ENCODE measurements around the gene IYD.
"Not testable (repeated sequence)": the region's sequence is repeated elsewhere in the genome, so short reads cannot be mapped to it uniquely, and the experiment has no call there.

Gene IYD

DNA sequence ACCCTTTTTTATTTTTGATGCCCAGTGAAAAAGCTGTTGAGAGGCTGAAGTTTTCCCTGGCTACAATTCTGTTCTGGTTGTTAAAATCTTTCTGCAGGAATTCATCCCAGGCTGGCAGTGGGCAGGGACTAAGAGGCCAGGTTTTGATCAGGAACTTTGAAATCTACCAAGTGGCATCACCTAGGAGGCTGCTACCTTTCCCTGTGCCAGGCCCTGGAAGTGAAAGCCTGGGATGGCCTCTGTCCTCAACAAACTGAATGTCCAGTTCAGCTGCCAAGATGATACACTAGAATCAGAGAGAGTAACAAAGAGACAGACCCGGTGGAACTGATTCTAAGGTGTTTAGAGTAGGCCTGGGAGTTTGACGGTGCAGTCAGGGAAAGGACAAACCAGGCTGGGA lies 596 bp downstream of the IYD start:
- H3K27me3 Mint-ChIP-seq, result peaks cover 10% of the 10 kb centered on the region
- ATAC-seq (no peak), DNase-seq (no peak)
- no peak overlapping the region for H3K4me3 Mint-ChIP-seq
- no peaks in the 10 kb centered on the region for H3K36me3 Mint-ChIP-seq (ENCODE audit: low read depth)
- H3K9me3 Mint-ChIP-seq, result no peaks in the 10 kb centered on the region
- H3K4me1 Mint-ChIP-seq, result no peaks in the 10 kb centered on the region
- H3K27ac Mint-ChIP-seq, result no peak overlapping the region

DNA sequence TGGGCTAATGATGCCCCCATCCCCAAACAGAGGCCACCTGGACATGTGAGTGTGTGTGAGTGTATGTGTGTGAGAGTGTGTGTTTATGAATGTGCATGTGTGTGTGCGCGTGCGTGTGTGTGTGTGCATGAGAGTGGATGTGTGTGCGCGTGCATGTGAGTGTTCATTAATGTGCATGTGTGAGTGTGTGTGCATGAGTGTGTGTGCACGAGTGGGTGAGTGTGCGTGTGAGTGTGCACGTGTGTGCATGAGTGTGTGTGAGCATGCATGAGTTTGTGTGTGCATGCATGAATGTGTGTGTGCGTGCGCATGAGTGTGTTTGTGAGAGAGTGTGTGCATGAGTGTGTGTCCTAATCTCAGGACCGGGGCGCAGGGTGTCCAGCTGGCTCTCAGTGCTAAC lies 1.3 kb downstream of the IYD start:
- H3K27ac Mint-ChIP-seq, result no peak overlapping the region
- no peak overlapping the region for H3K4me3 Mint-ChIP-seq
- H3K27me3 Mint-ChIP-seq, result peaks cover 11% of the 10 kb centered on the region
- H3K4me1 Mint-ChIP-seq, result no peaks in the 10 kb centered on the region
- ATAC-seq (no peak), DNase-seq (no peak)
- H3K9me3 Mint-ChIP-seq, result no peaks in the 10 kb centered on the region
- no peaks in the 10 kb centered on the region for H3K36me3 Mint-ChIP-seq (ENCODE audit: low read depth)

DNA sequence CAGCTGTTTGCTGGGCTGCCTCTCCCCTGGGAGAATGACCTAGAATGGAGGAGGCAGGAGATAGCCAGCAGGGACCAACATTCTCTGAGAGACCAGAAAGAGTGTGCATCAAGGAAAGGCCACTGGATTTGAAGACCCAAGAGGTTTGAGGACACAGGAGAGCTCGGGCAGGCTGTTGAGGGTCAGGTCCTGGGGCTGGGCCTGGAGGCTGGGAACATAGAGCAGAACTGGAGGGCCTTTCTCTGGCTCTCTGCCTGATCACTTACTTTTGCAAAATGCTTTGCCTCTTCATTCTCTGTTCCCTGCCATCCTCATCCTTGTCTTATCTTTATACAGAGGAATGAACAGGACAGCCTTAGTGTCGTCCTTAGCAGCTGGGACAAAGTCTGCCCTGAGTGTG lies 2.5 kb downstream of the IYD start:
- H3K27me3 Mint-ChIP-seq, result peaks cover 18% of the 10 kb centered on the region
- no peaks in the 10 kb centered on the region for H3K9me3 Mint-ChIP-seq
- ATAC-seq (no peak), DNase-seq (no peak)
- H3K4me1 Mint-ChIP-seq, result no peaks in the 10 kb centered on the region
- H3K36me3 Mint-ChIP-seq (ENCODE audit: low read depth), result no peaks in the 10 kb centered on the region
- H3K27ac Mint-ChIP-seq, result no peak overlapping the region
- no peak overlapping the region for H3K4me3 Mint-ChIP-seq

DNA sequence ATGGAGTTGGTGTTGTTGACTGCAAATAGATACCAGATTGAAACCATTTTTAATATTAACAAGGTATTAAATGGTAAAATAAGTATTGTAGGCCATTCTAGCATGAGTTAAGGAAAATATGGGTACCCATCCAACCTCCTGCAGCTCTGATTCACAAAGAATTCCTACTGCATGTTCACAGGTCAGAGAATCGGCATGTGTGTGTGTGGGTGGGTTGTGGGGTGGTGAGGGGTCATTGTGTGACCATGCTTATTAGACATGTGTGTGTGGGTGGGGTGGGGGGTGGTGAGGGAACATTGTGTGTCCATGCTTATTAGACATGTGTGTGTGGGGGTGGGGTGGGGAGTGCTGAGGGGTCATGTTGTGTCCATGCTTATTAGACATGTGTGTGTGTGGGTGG lies 3.2 kb downstream of the IYD start:
- peaks cover 18% of the 10 kb centered on the region for H3K27me3 Mint-ChIP-seq
- no peak overlapping the region for H3K4me3 Mint-ChIP-seq
- no peaks in the 10 kb centered on the region for H3K9me3 Mint-ChIP-seq
- no peaks in the 10 kb centered on the region for H3K4me1 Mint-ChIP-seq
- H3K36me3 Mint-ChIP-seq (ENCODE audit: low read depth), result no peaks in the 10 kb centered on the region
- DNase-seq (no peak), ATAC-seq (no peak)
- H3K27ac Mint-ChIP-seq, result no peak overlapping the region

DNA sequence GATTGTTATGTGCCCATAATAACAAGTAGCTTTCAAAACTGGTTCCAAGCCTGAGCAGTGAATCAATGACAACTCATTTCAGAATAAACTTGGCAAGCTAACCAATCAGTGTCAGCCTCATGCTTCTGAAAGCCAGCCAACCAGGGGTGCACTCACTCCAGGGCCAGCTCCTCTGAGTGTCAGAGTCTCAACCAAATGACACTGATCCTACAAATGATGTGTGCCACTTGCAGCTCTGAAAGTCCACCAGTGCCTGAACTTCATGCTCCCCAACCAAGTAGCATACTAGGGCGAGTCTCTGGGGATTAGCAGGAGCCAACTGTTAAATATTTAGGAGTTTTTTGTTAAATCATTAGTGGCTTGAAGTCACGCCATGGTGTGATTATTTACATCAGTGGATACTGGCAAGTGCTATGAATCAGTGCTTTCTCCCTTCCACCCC lies 4.5 kb downstream of the IYD start:
- Mint-ChIP-seq H3K36me3 (ENCODE audit: low read depth) (no peaks in the 10 kb centered on the region), H3K9me3 (no peaks in the 10 kb centered on the region), H3K4me1 (no peaks in the 10 kb centered on the region), H3K4me3 (no peak overlapping the region), H3K27ac (no peak overlapping the region), H3K27me3 (peaks cover 19% of the 10 kb centered on the region)
- no peak for ATAC-seq
- DNase-seq, result no peak

DNA sequence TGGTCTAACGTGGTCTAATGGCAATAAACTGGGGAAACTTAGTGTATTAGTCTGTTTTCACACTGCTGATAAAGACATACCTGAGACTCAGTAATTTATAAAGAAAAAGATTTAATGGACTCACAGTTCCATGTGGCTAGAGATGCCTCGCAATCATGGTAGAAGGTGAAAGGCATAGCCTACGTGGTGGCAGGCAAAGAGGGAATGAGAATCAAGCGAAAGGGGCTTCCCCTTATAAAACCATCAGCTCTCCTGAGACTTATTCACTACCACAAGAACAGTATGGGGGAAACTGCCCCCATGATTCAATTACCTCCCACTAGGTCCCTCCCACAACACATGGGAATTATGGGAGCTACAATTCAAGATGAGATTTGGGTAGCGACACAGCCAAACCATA lies 5.5 kb downstream of the IYD start:
- not testable (repeated sequence) for H3K4me1 Mint-ChIP-seq

DNA sequence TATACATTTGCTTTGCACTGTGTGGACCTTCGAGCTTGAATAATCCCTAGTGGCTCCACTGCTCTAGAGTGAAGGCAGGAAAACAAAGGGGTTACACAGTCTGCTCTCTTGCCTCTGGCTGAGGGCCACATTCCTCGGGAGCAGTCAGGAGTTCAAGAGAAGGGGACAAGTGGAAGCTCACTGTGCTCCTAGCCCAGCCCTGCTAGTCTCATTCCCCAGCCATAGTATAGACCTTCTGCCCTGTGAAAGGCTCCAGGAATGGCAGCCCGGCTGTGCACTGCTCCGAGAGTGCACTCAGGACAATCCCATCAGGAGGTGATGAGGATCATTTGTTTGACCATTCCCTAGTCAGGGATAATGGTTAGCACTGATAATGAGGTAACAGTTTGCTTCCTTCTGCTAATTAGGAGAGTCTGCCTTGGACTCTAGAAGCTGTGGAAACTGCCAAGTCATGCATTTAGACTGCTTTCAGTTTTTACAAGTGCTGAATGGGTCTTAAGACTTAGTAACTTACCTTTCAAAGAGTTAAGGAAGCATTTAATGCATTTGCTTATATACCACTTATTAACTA lies 8.5 kb downstream of the IYD start:
- no peaks in the 10 kb centered on the region for H3K4me1 Mint-ChIP-seq
- no peak overlapping the region for H3K4me3 Mint-ChIP-seq
- H3K27me3 Mint-ChIP-seq, result peaks cover 29% of the 10 kb centered on the region
- ATAC-seq (no peak), DNase-seq (no peak)
- H3K9me3 Mint-ChIP-seq, result no peaks in the 10 kb centered on the region
- no peak overlapping the region for H3K27ac Mint-ChIP-seq
- no peaks in the 10 kb centered on the region for H3K36me3 Mint-ChIP-seq (ENCODE audit: low read depth)

More for the DNA sequence above, 5.5 kb downstream of the IYD start:
- ATAC-seq, result peak; percentile 38
- H3K27me3 Mint-ChIP-seq, result peaks cover 24% of the 10 kb centered on the region
- DNase-seq; H3K27ac Mint-ChIP-seq; H3K36me3 Mint-ChIP-seq (ENCODE audit: low read depth); H3K4me3 Mint-ChIP-seq; H3K9me3 Mint-ChIP-seq: not testable (repeated sequence)

DNA sequence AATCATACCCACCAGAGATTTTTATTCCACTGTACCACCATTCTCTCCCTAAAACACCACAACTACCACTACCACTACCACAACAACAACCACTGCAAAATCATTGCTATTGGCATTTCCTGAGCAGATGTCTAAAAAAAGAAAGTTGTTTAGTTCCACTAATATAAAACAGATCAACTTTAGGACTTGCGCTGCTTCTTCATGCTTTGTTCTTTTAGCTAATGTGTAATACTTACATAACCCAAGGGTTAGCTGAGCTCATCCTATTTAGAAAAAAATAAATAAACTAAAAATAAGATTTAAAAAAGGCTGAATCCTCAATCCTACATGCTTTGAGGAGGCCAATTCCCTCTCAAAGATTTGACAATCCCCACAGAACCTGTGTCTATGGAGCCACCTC lies 11.4 kb downstream of the IYD start:
- no peaks in the 10 kb centered on the region for H3K36me3 Mint-ChIP-seq (ENCODE audit: low read depth)
- no peak overlapping the region for H3K27ac Mint-ChIP-seq
- ATAC-seq (no peak), DNase-seq (no peak)
- H3K27me3 Mint-ChIP-seq, result peaks cover 26% of the 10 kb centered on the region
- no peaks in the 10 kb centered on the region for H3K4me1 Mint-ChIP-seq
- no peak overlapping the region for H3K4me3 Mint-ChIP-seq
- no peaks in the 10 kb centered on the region for H3K9me3 Mint-ChIP-seq

DNA sequence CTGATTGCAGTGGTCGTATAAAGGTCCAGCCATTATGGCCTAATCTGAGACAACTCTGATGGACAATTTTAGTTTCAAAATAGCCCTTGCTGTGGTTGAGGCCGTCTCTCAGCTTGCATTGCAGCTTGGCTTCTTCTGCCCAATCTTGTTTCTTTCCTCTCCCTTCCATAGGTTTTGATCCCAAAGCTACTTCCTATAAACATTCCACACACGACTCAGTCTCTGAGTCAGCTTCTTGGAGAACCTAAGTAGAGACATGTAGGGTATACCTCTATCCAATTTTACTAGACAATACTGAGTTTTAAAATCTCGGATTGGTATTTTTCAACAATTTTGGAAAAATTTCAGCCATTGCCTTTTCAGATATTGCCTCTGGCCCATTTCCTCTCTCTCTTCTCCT lies 13.4 kb downstream of the IYD start:
- H3K36me3 Mint-ChIP-seq (ENCODE audit: low read depth), result no peaks in the 10 kb centered on the region
- H3K27ac Mint-ChIP-seq, result no peak overlapping the region
- no peak for ATAC-seq
- peaks cover 24% of the 10 kb centered on the region for H3K27me3 Mint-ChIP-seq
- H3K4me3 Mint-ChIP-seq, result no peak overlapping the region
- DNase-seq, result no peak
- H3K4me1 Mint-ChIP-seq, result no peaks in the 10 kb centered on the region
- no peaks in the 10 kb centered on the region for H3K9me3 Mint-ChIP-seq

DNA sequence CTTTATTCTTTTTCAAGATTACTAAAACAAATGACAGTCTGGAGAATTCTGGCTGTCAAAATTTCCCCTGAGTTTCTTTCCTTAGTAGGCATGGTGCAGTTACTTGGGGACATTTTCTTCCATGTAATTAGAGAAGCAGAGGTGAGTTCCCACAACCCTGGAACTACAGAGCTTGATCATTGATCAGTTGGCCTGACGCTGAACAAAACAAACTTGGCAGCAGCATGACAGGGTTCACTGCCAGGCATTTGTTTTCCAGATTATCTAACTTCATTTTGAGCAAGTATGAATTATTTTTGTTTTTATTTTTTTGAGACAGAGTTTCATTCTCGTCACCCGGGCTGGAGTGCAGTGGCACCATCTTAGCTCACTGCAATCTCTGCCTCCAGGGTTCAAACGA lies 22.6 kb downstream of the IYD start:
- no peak for ATAC-seq

DNA sequence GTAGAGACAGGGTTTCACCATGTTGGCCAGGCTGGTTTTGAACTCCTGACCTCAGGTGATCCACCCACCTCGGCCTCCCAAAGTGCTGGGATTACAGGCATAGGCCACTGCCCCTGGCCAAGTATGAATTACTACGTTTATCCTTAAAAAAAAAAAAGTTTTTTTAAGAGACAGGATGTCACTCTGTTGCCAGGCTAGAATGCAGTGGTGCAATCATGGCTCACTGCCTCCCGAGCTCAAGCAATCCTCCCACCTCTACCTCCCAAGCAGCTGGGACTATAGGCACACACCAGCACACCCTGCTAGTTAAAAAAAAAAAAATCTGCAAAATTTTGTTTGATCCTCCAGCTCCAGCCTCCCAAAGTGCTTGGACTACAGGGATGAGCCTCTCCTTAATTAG lies 23.1 kb downstream of the IYD start:
- ATAC-seq (no peak), DNase-seq (no peak)
- H3K9me3 Mint-ChIP-seq, result no peaks in the 10 kb centered on the region
- peaks cover 22% of the 10 kb centered on the region for H3K27me3 Mint-ChIP-seq
- no peak overlapping the region for H3K4me3 Mint-ChIP-seq
- H3K4me1 Mint-ChIP-seq, result no peaks in the 10 kb centered on the region
- H3K27ac Mint-ChIP-seq, result no peak overlapping the region
- no peaks in the 10 kb centered on the region for H3K36me3 Mint-ChIP-seq (ENCODE audit: low read depth)

More for the DNA sequence above, 22.6 kb downstream of the IYD start:
- no peak overlapping the region for H3K27ac Mint-ChIP-seq
- H3K4me1 Mint-ChIP-seq, result no peaks in the 10 kb centered on the region
- DNase-seq, result no peak
- no peak overlapping the region for H3K4me3 Mint-ChIP-seq
- H3K9me3 Mint-ChIP-seq, result no peaks in the 10 kb centered on the region
- H3K27me3 Mint-ChIP-seq, result peaks cover 22% of the 10 kb centered on the region
- no peaks in the 10 kb centered on the region for H3K36me3 Mint-ChIP-seq (ENCODE audit: low read depth)

DNA sequence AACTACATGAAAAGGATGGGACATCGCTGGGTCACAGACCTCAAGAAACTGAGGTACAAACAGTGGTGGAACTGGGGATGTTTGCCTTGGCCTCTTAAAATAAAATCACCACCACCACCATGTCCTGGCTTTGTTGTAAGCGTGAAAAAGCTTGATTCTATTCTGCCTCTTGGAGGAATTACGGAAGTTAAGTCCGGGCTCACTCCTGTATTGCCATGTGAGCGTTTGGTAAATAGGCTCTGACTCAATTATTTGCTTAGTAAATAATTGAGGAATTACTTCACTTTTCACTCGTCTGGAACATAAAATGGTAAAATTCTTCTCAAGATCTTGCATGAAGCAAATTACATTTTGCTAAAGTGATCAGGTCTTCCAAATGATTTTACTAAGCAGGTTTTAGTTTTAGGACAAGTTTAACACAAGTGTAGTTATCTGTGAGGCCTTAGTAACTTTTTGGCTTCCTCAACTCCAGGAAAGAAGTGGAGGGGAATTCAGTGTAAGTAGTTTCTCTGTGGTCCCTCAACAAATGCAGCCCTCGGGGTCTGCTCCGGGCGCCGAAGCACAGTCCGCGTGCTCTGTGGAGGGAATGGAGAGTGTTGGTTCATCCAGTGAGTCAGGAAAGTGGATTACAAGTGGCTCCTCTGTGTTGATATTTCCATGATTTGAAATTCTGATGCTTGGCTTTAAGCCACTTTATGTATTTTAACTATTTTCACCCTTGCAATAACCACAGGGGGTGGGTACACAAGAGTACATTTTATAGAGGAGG lies 23.8 kb downstream of the IYD start:
- Mint-ChIP-seq H3K27me3 (peaks cover 16% of the 10 kb centered on the region), H3K36me3 (ENCODE audit: low read depth) (no peaks in the 10 kb centered on the region), H3K4me1 (no peaks in the 10 kb centered on the region), H3K4me3 (no peak overlapping the region), H3K9me3 (no peaks in the 10 kb centered on the region), H3K27ac (no peak overlapping the region)
- ATAC-seq, result no peak
- no peak for DNase-seq

DNA sequence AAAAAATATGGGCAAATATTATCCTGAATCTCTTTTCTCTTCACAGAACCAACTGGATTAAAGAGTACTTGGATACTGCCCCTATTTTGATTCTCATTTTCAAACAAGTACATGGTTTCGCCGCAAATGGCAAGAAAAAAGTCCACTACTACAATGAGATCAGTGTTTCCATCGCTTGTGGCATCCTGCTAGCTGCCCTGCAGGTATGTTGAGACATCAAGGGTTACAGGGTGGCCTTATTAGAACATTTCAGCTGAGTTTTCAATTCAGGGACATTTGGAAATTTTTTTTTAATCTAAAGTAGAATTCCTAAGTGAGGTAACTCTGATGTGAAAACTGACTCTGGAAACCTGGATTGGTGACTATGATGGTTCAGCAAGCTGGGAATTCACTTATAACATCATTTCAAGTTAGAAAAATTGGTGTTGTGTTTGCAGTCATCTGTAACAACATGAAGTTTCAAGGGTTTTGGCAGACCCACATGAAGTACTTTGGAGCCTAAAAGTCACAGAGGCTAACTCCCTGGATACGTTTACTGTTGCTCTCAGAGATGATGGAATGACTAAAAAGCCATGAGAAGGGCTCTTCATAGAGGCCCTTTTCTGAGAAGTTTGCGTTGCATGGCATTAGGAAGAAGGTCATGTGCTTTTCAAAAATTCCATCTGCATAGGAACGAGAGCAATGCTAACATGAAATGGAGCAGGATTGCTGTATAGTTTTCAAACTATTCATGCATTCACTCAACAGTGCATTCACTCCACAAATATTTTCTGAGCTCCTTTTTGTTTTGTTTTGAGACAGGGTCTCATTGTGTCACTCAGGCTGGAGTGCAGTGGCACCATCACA lies 25.5 kb downstream of the IYD start:
- Mint-ChIP-seq H3K36me3 (ENCODE audit: low read depth) (no peaks in the 10 kb centered on the region), H3K27me3 (peaks cover 13% of the 10 kb centered on the region)

DNA sequence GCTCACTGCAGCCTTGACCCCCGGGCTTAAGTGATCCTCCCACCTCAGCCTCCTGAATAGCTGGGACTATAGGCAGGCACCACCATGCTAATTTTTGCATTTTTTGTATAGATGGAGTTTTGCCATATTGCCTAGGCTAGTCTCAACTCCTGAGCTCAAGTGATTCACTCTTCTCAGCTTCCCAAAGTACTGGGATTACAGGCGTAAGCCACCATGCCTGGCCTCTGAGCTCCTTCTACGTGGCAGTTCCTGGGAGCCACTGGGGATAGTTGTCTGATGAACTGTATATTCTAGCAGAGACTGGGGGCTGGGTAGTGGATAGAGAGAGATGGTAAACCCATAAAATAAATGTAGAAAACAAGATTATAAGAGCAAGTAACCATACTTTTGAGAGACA lies 26.1 kb downstream of the IYD start:
- H3K4me3 Mint-ChIP-seq, result no peak overlapping the region
- no peaks in the 10 kb centered on the region for H3K36me3 Mint-ChIP-seq (ENCODE audit: low read depth)
- no peaks in the 10 kb centered on the region for H3K4me1 Mint-ChIP-seq
- no peak for DNase-seq
- no peak overlapping the region for H3K27ac Mint-ChIP-seq
- peaks cover 7% of the 10 kb centered on the region for H3K27me3 Mint-ChIP-seq
- H3K9me3 Mint-ChIP-seq, result no peaks in the 10 kb centered on the region
- no peak for ATAC-seq

More for the DNA sequence above, 25.5 kb downstream of the IYD start:
- H3K9me3 Mint-ChIP-seq, result no peaks in the 10 kb centered on the region
- H3K27ac Mint-ChIP-seq, result no peak overlapping the region
- no peaks in the 10 kb centered on the region for H3K4me1 Mint-ChIP-seq
- ATAC-seq (no peak), DNase-seq (no peak)
- H3K4me3 Mint-ChIP-seq, result no peak overlapping the region

All from activated naive CD8-positive, alpha-beta T cell treated with anti-CD3 and anti-CD28 coated beads, Interleukin-2, amount 50 U/mL, for 24 hours (primary cell).